ENCODE results near the gene GRID1.

- TF ChIP-seq CTCF (IDR thresholded peaks at IDR 0.05) (no peak), POLR2A (IDR thresholded peaks at IDR 0.05) (no peak)
Observed at GRCh38 chr10:86215046-86215445, 151.5 kb downstream of the GRID1 start.

Measured in Peyer's patch (tissue), 4 donors.